GM10847 (cell line): ENCODE results near the gene SLC35F1.

Experiments used
- POLR2A ChIP-seq: IDR thresholded peaks from 2 replicates; pipeline ENCODE4 v1.6.1; 2011; ENCODE audit not compliant: insufficient read length; ENCODE audit errors: extremely low read depth

The SLC35F1 gene

GRCh38 chr6:117956386-117956785 lies 49.3 kb downstream of the SLC35F1 start:
- TF ChIP-seq POLR2A: no peak

GRCh38 chr6:117958536-117958935 lies 51.5 kb downstream of the SLC35F1 start:
- no peak for TF ChIP-seq POLR2A

- TF ChIP-seq POLR2A: no peak
Measured at GRCh38 chr6:117960877-117961276, 53.8 kb downstream of the SLC35F1 start.

- no peak for TF ChIP-seq POLR2A
Measured at GRCh38 chr6:117961301-117961700, 54.2 kb downstream of the SLC35F1 start.

GRCh38 chr6:117971637-117972036 lies 64.6 kb downstream of the SLC35F1 start:
- no peak for TF ChIP-seq POLR2A

GRCh38 chr6:117974914-117975627 lies 68.0 kb downstream of the SLC35F1 start:
- TF ChIP-seq POLR2A: no peak

GRCh38 chr6:117976030-117976651 lies 69.1 kb downstream of the SLC35F1 start:
- TF ChIP-seq POLR2A: no peak

GRCh38 chr6:117985916-117986315 lies 78.9 kb downstream of the SLC35F1 start:
- no peak for TF ChIP-seq POLR2A

GRCh38 chr6:117986396-117986795 lies 79.3 kb downstream of the SLC35F1 start:
- TF ChIP-seq POLR2A: no peak

- TF ChIP-seq POLR2A: no peak
Measured at GRCh38 chr6:117989086-117989485, 82.0 kb downstream of the SLC35F1 start.

- TF ChIP-seq POLR2A: no peak
Measured at GRCh38 chr6:117990151-117990550, 83.1 kb downstream of the SLC35F1 start.

GRCh38 chr6:117992856-117993255 lies 85.8 kb downstream of the SLC35F1 start:
- TF ChIP-seq POLR2A: no peak

GRCh38 chr6:118012944-118013343 lies 105.9 kb downstream of the SLC35F1 start:
- no peak for TF ChIP-seq POLR2A

GRCh38 chr6:118016532-118016931 lies 109.5 kb downstream of the SLC35F1 start:
- TF ChIP-seq POLR2A: no peak

- no peak for TF ChIP-seq POLR2A
Measured at GRCh38 chr6:118017301-118017848, 110.3 kb downstream of the SLC35F1 start.

GRCh38 chr6:118023771-118024170 lies 116.7 kb downstream of the SLC35F1 start:
- no peak for TF ChIP-seq POLR2A

- TF ChIP-seq POLR2A: no peak
Measured at GRCh38 chr6:118029967-118030366, 122.9 kb downstream of the SLC35F1 start.

- TF ChIP-seq POLR2A: no peak
Measured at GRCh38 chr6:118042855-118043254, 135.8 kb downstream of the SLC35F1 start.
